HepG2 (cell line): ENCODE measurements around the gene FAM83C. TPM values are rescaled to one million over a fixed set of nuclear protein-coding genes. Genes with fewer than 3 reads are reported as not detected.

Source experiments
- CC2D1A ChIP-seq: sonication (generic); formaldehyde crosslinking; IDR thresholded peaks from 2 replicates; pipeline ENCODE4 v1.8.1; 2023; ENCODE audit warnings: mild to moderate bottlenecking, missing genetic modification reagents
- DMAP1 ChIP-seq: IDR thresholded peaks from 2 replicates; pipeline ENCODE4 v1.6.1; 2016
- GFI1 ChIP-seq: sonication (generic); formaldehyde crosslinking; IDR thresholded peaks from 2 replicates; pipeline ENCODE4 v1.5.0; 2020; ENCODE audit warnings: missing genetic modification reagents, mild to moderate bottlenecking, borderline replicate concordance
- PAWR ChIP-seq: sonication (generic); formaldehyde crosslinking; IDR thresholded peaks from 2 replicates; pipeline ENCODE4 v1.4.0; 2020; ENCODE audit warnings: missing genetic modification reagents, mild to moderate bottlenecking, borderline replicate concordance
- RFX1 ChIP-seq: fragments of 450-650 bp; IDR thresholded peaks from 2 replicates; pipeline ENCODE4 v1.6.1; 2017
- RFXAP ChIP-seq: sonication (generic); formaldehyde crosslinking; IDR thresholded peaks from 2 replicates; pipeline ENCODE4 v1.4.0; 2020; ENCODE audit warnings: missing genetic modification reagents, borderline replicate concordance
- RNF2 ChIP-seq: fragments of 450-650 bp; conservative IDR thresholded peaks from 2 replicates; pipeline ENCODE4 v1.6.1; 2016; ENCODE audit warnings: low read depth
- RXRB ChIP-seq: IDR thresholded peaks from 2 replicates; pipeline ENCODE4 v1.6.1; 2016; ENCODE audit warnings: borderline replicate concordance, missing genetic modification reagents, missing compliant biosample characterization
- SATB2 ChIP-seq: sonication (generic); formaldehyde crosslinking; IDR thresholded peaks from 2 replicates; pipeline ENCODE4 v1.5.0; 2020; ENCODE audit warnings: missing genetic modification reagents
- SIX4 ChIP-seq: sonication (generic); formaldehyde crosslinking; IDR thresholded peaks from 2 replicates; pipeline ENCODE4 v1.4.0; 2020; ENCODE audit warnings: missing genetic modification reagents
- SNAPC4 ChIP-seq: sonication (generic); formaldehyde crosslinking; IDR thresholded peaks from 2 replicates; pipeline ENCODE4 v1.4.0; 2020; ENCODE audit warnings: mild to moderate bottlenecking, missing genetic modification reagents
- SP5 ChIP-seq: IDR thresholded peaks from 2 replicates; pipeline ENCODE4 v1.6.1; 2016; ENCODE audit warnings: low read depth, borderline replicate concordance
- TFDP1 ChIP-seq: IDR thresholded peaks from 2 replicates; pipeline ENCODE4 v1.6.1; 2016; ENCODE audit warnings: missing compliant biosample characterization, missing genetic modification reagents, borderline replicate concordance
- ZMYM4 ChIP-seq: sonication (generic); formaldehyde crosslinking; IDR thresholded peaks from 2 replicates; pipeline ENCODE4 v1.8.1; 2023; ENCODE audit warnings: mild to moderate bottlenecking, missing genetic modification reagents
- ZNF234 ChIP-seq: sonication (generic); formaldehyde crosslinking; conservative IDR thresholded peaks from 2 replicates; pipeline ENCODE4 v1.5.1; 2020; ENCODE audit warnings: mild to moderate bottlenecking, missing genetic modification reagents
- ZNF281 ChIP-seq: sonication (generic); formaldehyde crosslinking; IDR thresholded peaks from 2 replicates; pipeline ENCODE4 v1.4.0; 2020; ENCODE audit warnings: missing genetic modification reagents, borderline replicate concordance
- ZNF431 ChIP-seq: sonication (generic); formaldehyde crosslinking; IDR thresholded peaks from 2 replicates; pipeline ENCODE4 v1.9.0; 2022; ENCODE audit warnings: missing genetic modification reagents, low read depth, mild to moderate bottlenecking, borderline replicate concordance
- ZNF501 ChIP-seq: sonication (generic); formaldehyde crosslinking; IDR thresholded peaks from 2 replicates; pipeline ENCODE4 v1.5.1; 2020; ENCODE audit warnings: mild to moderate bottlenecking, moderate library complexity, missing genetic modification reagents
- ZNF556 ChIP-seq: sonication (generic); formaldehyde crosslinking; IDR thresholded peaks from 2 replicates; pipeline ENCODE4 v1.4.0; 2020; ENCODE audit warnings: mild to moderate bottlenecking, missing genetic modification reagents, borderline replicate concordance
- polyA plus RNA-seq, 8 experiments: library from polyadenylated mRNA; depleted of rRNA in 3 of 8; stranded (reverse) in 7 of 8; unstranded in 1 of 8; fragments of >200 nt; fragmentation: Illumina TruSeq in 4 of 8; extraction: Trizol in 4 of 8; gene quantifications; 2 replicates each; pipeline versions ENCODE4 v1.2.1 to v1.2.3, GENCODE V29; 2011 to 2016; ENCODE audit warnings: low read depth in 4 of 8, missing spikeins in 1 of 8, mixed read lengths in 1 of 8; ENCODE audit not compliant: insufficient read depth in 1 of 8
- total RNA-seq, 5 experiments: library from RNA; depleted of rRNA; stranded (reverse); fragments of >200 nt; fragmentation: Illumina TruSeq; extraction: Trizol; gene quantifications; 2 replicates each; pipeline ENCODE4 v1.2.3, GENCODE V29; 2016; ENCODE audit warnings: low read depth in 1 of 5

FAM83C gene
- total and polyA plus RNA-seq, 2 of the 13 experiments (the other 11 are each of a cell fraction or from before 2014, with no cell fraction given): 0.04 TPM; not detected in 1

- no peak for TF ChIP-seq PAWR (CRISPR knock-in tag)
- TF ChIP-seq DMAP1 (CRISPR knock-in tag): peak; percentile 57
- no peak for TF ChIP-seq SATB2 (CRISPR knock-in tag)
- TF ChIP-seq TFDP1 (CRISPR knock-in tag): 0 out of 2 replicates have a peak, but pooled peaks have one; percentile 16
- TF ChIP-seq RFXAP: 0 out of 2 replicates have a peak, but pooled peaks have one; percentile 11
- peak; percentile 80 for TF ChIP-seq ZMYM4 (CRISPR knock-in tag)
- no peak for TF ChIP-seq ZNF281
- TF ChIP-seq SIX4: peak; percentile 48; the same call in 1 of the 2 replicates
- no peak for TF ChIP-seq SNAPC4 (CRISPR knock-in tag)
- peak; percentile 87 for TF ChIP-seq RXRB (CRISPR knock-in tag)
- no peak for TF ChIP-seq RFX1
- TF ChIP-seq SP5 (CRISPR knock-in tag): peak; percentile 25; the same call in 1 of the 2 replicates
- no peak for TF ChIP-seq CC2D1A (CRISPR knock-in tag)
- peak; percentile 71; the same call in 1 of the 2 replicates for TF ChIP-seq ZNF501 (CRISPR knock-in tag)
- no peak for TF ChIP-seq ZNF234 (CRISPR knock-in tag)
- TF ChIP-seq ZNF431 (CRISPR knock-in tag): peak; percentile 70; the same call in 1 of the 2 replicates
- TF ChIP-seq RNF2: 0 out of 2 replicates have a peak, but pooled peaks have one; percentile 41
- no peak for TF ChIP-seq ZNF556 (CRISPR knock-in tag)
- TF ChIP-seq GFI1: peak; percentile 40; the same call in 1 of the 2 replicates
Observed at GRCh38 chr20:35286077-35286898, 5.9 kb downstream of the FAM83C start (continued).
